Stomach (tissue), 9 donors: ENCODE results near the gene EFCAB13. TPM values are rescaled to one million over a fixed set of nuclear protein-coding genes. Genes with fewer than 3 reads are reported as not detected.

Experiments used
- DNase-seq, 2 donors: peaks; one replicate each; pipeline versions ENCODE4 v3.0.0 to v3.0.0-alpha.2; 2013 to 2019
- H3K27ac ChIP-seq, 5 donors: fragments of 200-600 bp in 4 of 5; sonication (generic) in 4 of 5; one replicate each; pipeline ENCODE4 v1.5.1; 2013 to 2019; ENCODE audit warnings: mild to moderate bottlenecking in 1 of 5, moderate library complexity in 1 of 5
- H3K27me3 ChIP-seq, 3 donors: fragments of 200-600 bp; sonication (generic); one replicate each; pipeline ENCODE4 v1.5.1; 2017 to 2019; ENCODE audit warnings: mixed run types in 1 of 3
- H3K36me3 ChIP-seq, 4 donors: fragments of 200-600 bp; sonication (generic); 1 replicate in 3 of 4; 2 replicates in 1 of 4; pipeline ENCODE4 v1.5.1; 2016 to 2019
- H3K4me1 ChIP-seq, 4 donors: fragments of 200-600 bp; sonication (generic); one replicate each; pipeline ENCODE4 v1.5.1; 2016 to 2019
- H3K4me3 ChIP-seq, 4 donors: fragments of 200-600 bp; sonication (generic) in 3 of 4; one replicate each; pipeline ENCODE4 v1.5.1; 2016 to 2019; ENCODE audit warnings: mild to moderate bottlenecking in 1 of 4
- H3K9me3 ChIP-seq, 4 donors: fragments of 200-600 bp; sonication (generic); one replicate each; pipeline ENCODE4 v1.5.1; 2016 to 2019
- CTCF ChIP-seq, 7 experiments: fragments of 450-650 bp in 4 of 7; fragments of 200-600 bp in 3 of 7; sonication (generic) in 3 of 7; IDR thresholded peaks; one replicate each; pipeline ENCODE4 v1.5.1; 2016 to 2019; ENCODE audit warnings: antibody characterized with exemption in 7 of 7, control low read depth in 2 of 7, mild to moderate bottlenecking in 1 of 7
- EP300 ChIP-seq: sonication (generic); formaldehyde crosslinking; IDR thresholded peaks from one replicate; pipeline ENCODE4 v1.6.1; 2017; ENCODE audit warnings: antibody characterized with exemption
- POLR2A ChIP-seq, 4 donors: fragments of 450-650 bp; IDR thresholded peaks; one replicate each; pipeline ENCODE4 v1.6.1; 2016; ENCODE audit warnings: antibody characterized with exemption in 4 of 4, control low read depth in 2 of 4, mild to moderate bottlenecking in 1 of 4, moderate library complexity in 1 of 4
- POLR2AphosphoS5 ChIP-seq, 3 donors: sonication (generic); formaldehyde crosslinking; IDR thresholded peaks; one replicate each; pipeline ENCODE4 v1.6.1; 2016; ENCODE audit warnings: antibody characterized with exemption in 3 of 3
- WGBS, 5 donors: extraction: QIAGEN DNeasy Blood & Tissue Kit in 3 of 5; methylation state at CpG; one replicate each; pipeline versions ENCODE4 v1.1.5 to v1.1.7; 2013 to 2018; 5-methylcytosine and 5-hydroxymethylcytosine counted together
- intact Hi-C: fragments of 100-400 bp; cut with DNase I; formaldehyde crosslinking; loops from one replicate; pipeline ENCODE4 v1.15.1; 2023; ENCODE audit warnings: low total_unique reads
- polyA plus RNA-seq, 3 donors: library from polyadenylated mRNA; stranded (reverse); fragments of 200-250 nt; gene quantifications; one replicate each; pipeline ENCODE4 v1.2.3, GENCODE V29; 2013
- total RNA-seq, 5 donors: library from RNA; depleted of rRNA; stranded (reverse); fragments of >200 nt; gene quantifications; one replicate each; pipeline versions ENCODE4 v1.1.0 to v1.2.3, GENCODE V29; 2014 to 2016
- donor health status: healthy with polysubstance abuse.
- donor health status: Bipolar disorder and iron deficiency.
- donor health status: healthy.

The EFCAB13 gene
- total and polyA plus RNA-seq, 8 donors: 0.29 to 27.0 (median 4.6) TPM

- Histone ChIP-seq H3K27ac (peak overlapping the region; percentile 89 to 96 (median 93)), H3K4me1 (peaks cover 0 to 18% (median 8%) of the 10 kb centered on the region in 4 donors), H3K9me3 (no peaks in the 10 kb centered on the region), H3K36me3 (peaks cover 0 to 8% (median 0%) of the 10 kb centered on the region in 4 donors), H3K4me3 (peak overlapping the region; percentile 63 to 77 (median 66)), H3K27me3 (no peaks in the 10 kb centered on the region)
- DNase-seq: peak; percentile 63 to 90
- TF ChIP-seq POLR2A (IDR thresholded peaks at IDR 0.05) (no peak), CTCF (IDR thresholded peaks at IDR 0.05) (no peak), POLR2AphosphoS5 (IDR thresholded peaks at IDR 0.05) (peak in 2 of 3 donors; percentile 1 to 4), EP300 (no peak)
- intact Hi-C loops: no loop called here
- WGBS, 5 donors: 9 to 23% (median 21%) methylated on average over 28 of the region's 28 CpGs
Measured at GRCh38 chr17:47324224-47325020, 667 bp downstream of the EFCAB13 start.

GRCh38 chr17:47325176-47325575 is 1.4 kb downstream of the EFCAB13 start:
- Histone ChIP-seq H3K9me3 (no peaks in the 10 kb centered on the region), H3K4me3 (no peak overlapping the region), H3K4me1 (peaks cover 0 to 18% (median 8%) of the 10 kb centered on the region in 4 donors), H3K27me3 (no peaks in the 10 kb centered on the region), H3K27ac (peak overlapping the region in 1 of 5 donors; percentile 94), H3K36me3 (peaks cover 0 to 8% (median 0%) of the 10 kb centered on the region in 4 donors)
- no peak for TF ChIP-seq CTCF (IDR thresholded peaks at IDR 0.05)
- TF ChIP-seq POLR2AphosphoS5 (IDR thresholded peaks at IDR 0.05): no peak
- no peak for TF ChIP-seq POLR2A (IDR thresholded peaks at IDR 0.05)
- no peak for TF ChIP-seq EP300
- DNase-seq: no peak
- 85 to 100% (median 94%) methylated on average over 1 of the region's 1 CpG for WGBS, 5 donors
- intact Hi-C loops: no loop called here

GRCh38 chr17:47330548-47330947 is 6.8 kb downstream of the EFCAB13 start:
- H3K36me3 ChIP-seq: peaks cover 0 to 22% (median 6%) of the 10 kb centered on the region in 4 donors
- 96 to 100% (median 98%) methylated on average over 2 of the region's 2 CpGs for WGBS, 5 donors
- H3K9me3 ChIP-seq: no peaks in the 10 kb centered on the region
- no peak for TF ChIP-seq POLR2AphosphoS5 (IDR thresholded peaks at IDR 0.05)
- DNase-seq: no peak
- H3K27ac ChIP-seq: no peak overlapping the region
- H3K27me3 ChIP-seq: no peaks in the 10 kb centered on the region
- intact Hi-C loops: no loop called here
- H3K4me3 ChIP-seq: no peak overlapping the region
- H3K4me1 ChIP-seq: peaks cover 0 to 7% (median 0%) of the 10 kb centered on the region in 4 donors

GRCh38 chr17:47332287-47332686 is 8.5 kb downstream of the EFCAB13 start:
- Histone ChIP-seq H3K27ac (no peak overlapping the region), H3K27me3 (no peaks in the 10 kb centered on the region), H3K36me3 (peaks cover 3 to 32% (median 18%) of the 10 kb centered on the region in 4 donors), H3K4me1 (peaks cover 0 to 7% (median 0%) of the 10 kb centered on the region in 4 donors), H3K9me3 (no peaks in the 10 kb centered on the region), H3K4me3 (no peak overlapping the region)
- DNase-seq: no peak
- no peak for TF ChIP-seq POLR2A (IDR thresholded peaks at IDR 0.05)
- no peak for TF ChIP-seq POLR2AphosphoS5 (IDR thresholded peaks at IDR 0.05)
- TF ChIP-seq EP300: no peak
- TF ChIP-seq CTCF (IDR thresholded peaks at IDR 0.05): no peak
- intact Hi-C loops: no loop called here
